Gastrocnemius medialis (tissue), 4 donors: ENCODE measurements around the gene GPR137.

Source experiments
- CTCF ChIP-seq, 5 experiments: fragments of 450-650 bp in 3 of 5; fragments of 200-600 bp in 2 of 5; sonication (generic) in 2 of 5; IDR thresholded peaks in 4 of 5; conservative IDR thresholded peaks in 1 of 5; 1 replicate in 4 of 5; 2 replicates in 1 of 5; pipeline ENCODE4 v1.5.1; 2016 to 2019; ENCODE audit warnings: antibody characterized with exemption in 5 of 5, mild to moderate bottlenecking in 3 of 5, moderate library complexity in 3 of 5
- POLR2A ChIP-seq, 2 donors: fragments of 450-650 bp; IDR thresholded peaks; one replicate each; pipeline ENCODE4 v1.6.1; 2017; ENCODE audit warnings: antibody characterized with exemption in 2 of 2, mild to moderate bottlenecking in 2 of 2, moderate library complexity in 2 of 2

GRCh38 chr11:64323373-64323772, 37.7 kb downstream of the GPR137 start:
- no peak for TF ChIP-seq CTCF (IDR thresholded peaks at IDR 0.05 in 4 of 5, conservative IDR thresholded peaks at IDR 0.05 in 1 of 5)
- TF ChIP-seq POLR2A (IDR thresholded peaks at IDR 0.05), result no peak
